ENCODE data around the gene TUBB4B. TPM values are rescaled to one million over a fixed set of nuclear protein-coding genes. Genes with fewer than 3 reads are reported as not detected.
A peak's percentile ranks its signal among the peaks of the same experiment; 100 is the strongest.

TUBB4B gene
- total RNA-seq, 3 donors from 2014 or later, result 286 to 379 (median 332) TPM

- Histone ChIP-seq H3K4me1 (ENCODE audit: low read depth) (peaks cover 43% of the 10 kb centered on the region), H3K9me3 (no peaks in the 10 kb centered on the region), H3K4me3 (no peak overlapping the region), H3K36me3 (ENCODE audit: low read depth) (no peaks in the 10 kb centered on the region)
- DNase-seq, result no peak
- intact Hi-C loops (cut with DNase I, micrococcal nuclease), result loop anchor here (5.0 kb wide), 1 partner anchor 118 kb away; no protein-coding TSS in a partner anchor
- TF ChIP-seq, protein P1, sequence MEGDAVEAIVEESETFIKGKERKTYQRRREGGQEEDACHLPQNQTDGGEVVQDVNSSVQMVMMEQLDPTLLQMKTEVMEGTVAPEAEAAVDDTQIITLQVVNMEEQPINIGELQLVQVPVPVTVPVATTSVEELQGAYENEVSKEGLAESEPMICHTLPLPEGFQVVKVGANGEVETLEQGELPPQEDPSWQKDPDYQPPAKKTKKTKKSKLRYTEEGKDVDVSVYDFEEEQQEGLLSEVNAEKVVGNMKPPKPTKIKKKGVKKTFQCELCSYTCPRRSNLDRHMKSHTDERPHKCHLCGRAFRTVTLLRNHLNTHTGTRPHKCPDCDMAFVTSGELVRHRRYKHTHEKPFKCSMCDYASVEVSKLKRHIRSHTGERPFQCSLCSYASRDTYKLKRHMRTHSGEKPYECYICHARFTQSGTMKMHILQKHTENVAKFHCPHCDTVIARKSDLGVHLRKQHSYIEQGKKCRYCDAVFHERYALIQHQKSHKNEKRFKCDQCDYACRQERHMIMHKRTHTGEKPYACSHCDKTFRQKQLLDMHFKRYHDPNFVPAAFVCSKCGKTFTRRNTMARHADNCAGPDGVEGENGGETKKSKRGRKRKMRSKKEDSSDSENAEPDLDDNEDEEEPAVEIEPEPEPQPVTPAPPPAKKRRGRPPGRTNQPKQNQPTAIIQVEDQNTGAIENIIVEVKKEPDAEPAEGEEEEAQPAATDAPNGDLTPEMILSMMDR (IDR thresholded peaks at IDR 0.05), result no peak
- ATAC-seq, result no peak
These were observed 6.2 kb upstream of the TUBB4B start for GRCh38 chr9:137234758-137235423.

DNA sequence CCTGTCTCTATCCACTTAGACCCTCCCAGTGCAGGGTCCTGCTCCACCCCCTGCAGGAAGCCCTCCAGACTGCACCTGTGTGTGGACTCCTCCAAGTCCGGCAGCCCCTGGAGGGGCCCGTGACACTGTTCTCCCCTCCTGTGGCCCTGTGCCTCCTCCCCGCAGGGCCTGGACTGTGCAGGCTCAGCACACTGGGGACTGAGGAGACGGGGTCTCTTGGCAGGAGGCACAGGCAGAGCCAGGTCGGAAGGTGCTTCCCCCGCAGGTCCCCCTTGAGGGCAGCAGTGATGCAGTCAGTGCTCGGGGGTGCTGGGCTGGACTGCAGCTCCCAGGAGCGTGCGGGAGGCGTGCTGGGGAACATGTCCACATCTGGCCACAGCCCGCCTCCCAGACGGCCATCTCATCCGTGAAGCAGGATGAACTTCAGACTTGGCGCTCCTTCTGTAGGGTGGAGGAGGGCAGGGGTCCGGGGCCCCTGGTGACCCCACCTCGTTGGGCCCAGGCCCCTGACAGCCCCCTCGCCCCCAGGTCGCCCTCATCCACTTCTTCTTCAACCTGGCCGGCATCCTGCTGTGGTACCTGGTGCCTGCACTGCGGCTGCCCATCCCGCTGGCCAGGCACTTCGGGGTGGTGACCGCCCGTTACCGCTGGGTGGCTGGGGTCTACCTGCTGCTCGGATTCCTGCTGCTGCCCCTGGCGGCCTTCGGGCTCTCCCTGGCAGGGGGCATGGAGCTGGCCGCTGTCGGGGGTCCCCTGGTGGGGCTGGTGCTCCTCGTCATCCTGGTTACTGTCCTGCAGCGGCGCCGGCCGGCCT is 5.5 kb upstream of the TUBB4B start:
- no peak overlapping the region for H3K4me3 ChIP-seq
- H3K36me3 ChIP-seq (ENCODE audit: low read depth), result no peaks in the 10 kb centered on the region
- no peak for ATAC-seq
- intact Hi-C loops (cut with DNase I, micrococcal nuclease), result loop anchor here (5.0 kb wide), 1 partner anchor 118 kb away; no protein-coding TSS in a partner anchor
- peak in 1 of 3 donors; percentile 19 for DNase-seq
- no peaks in the 10 kb centered on the region for H3K9me3 ChIP-seq
- H3K4me1 ChIP-seq (ENCODE audit: low read depth), result peaks cover 41% of the 10 kb centered on the region
- TF ChIP-seq, protein P1 (IDR thresholded peaks at IDR 0.05), result no peak

DNA sequence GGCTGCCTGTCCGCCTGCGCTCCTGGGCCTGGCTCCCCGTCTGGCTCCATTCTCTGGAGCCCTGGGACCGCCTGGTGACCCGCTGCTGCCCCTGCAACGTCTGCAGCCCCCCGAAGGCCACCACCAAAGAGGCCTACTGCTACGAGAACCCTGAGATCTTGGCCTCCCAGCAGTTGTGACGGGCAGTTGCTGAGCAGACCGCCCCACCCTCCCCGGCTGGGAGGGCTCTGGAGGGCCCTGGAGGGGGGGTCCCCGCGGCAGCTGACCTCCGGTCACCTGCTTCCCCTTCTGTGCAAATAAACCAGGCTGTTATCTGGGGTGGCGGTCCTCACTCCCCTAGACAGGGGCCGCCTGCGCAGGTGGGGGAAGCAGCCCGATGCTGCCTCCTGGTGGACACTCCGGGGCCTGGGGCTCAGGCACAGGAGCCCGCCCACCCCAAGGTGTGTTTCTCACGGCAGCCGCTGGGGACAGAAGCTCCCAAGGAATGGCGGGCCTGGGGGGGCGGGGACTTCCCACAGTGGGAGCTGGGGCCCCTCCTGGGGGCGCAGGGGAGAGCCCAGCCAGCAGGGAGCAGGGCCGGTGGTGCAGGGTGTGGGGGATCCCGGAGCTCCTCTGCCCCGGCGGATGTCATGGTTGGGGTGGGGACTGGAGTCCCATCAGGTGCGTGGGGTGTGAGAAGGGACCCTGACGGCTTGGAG is 4.7 kb upstream of the TUBB4B start:
- H3K4me3 ChIP-seq, result no peak overlapping the region
- H3K9me3 ChIP-seq, result no peaks in the 10 kb centered on the region
- DNase-seq (peak; percentile 92 to 96 (median 93)), ATAC-seq (peak; percentile 51)
- peaks cover 46% of the 10 kb centered on the region for H3K4me1 ChIP-seq (ENCODE audit: low read depth)
- H3K36me3 ChIP-seq (ENCODE audit: low read depth), result peaks cover 4% of the 10 kb centered on the region
- intact Hi-C loops (cut with DNase I, micrococcal nuclease), result loop anchor here (5.0 kb wide), 1 partner anchor 119 kb away; no protein-coding TSS in a partner anchor
- TF ChIP-seq, protein P1 (IDR thresholded peaks at IDR 0.05), result peak; percentile 99

- TF ChIP-seq, protein P1 (IDR thresholded peaks at IDR 0.05), result no peak
- Histone ChIP-seq H3K9me3 (no peaks in the 10 kb centered on the region), H3K4me1 (ENCODE audit: low read depth) (peaks cover 46% of the 10 kb centered on the region), H3K36me3 (ENCODE audit: low read depth) (peaks cover 4% of the 10 kb centered on the region), H3K4me3 (no peak overlapping the region)
- ATAC-seq (no peak), DNase-seq (peak in 1 of 3 donors; percentile 23)
- intact Hi-C loops (cut with DNase I, micrococcal nuclease), result loop anchor here (5.0 kb wide), 1 partner anchor 120 kb away; no protein-coding TSS in a partner anchor
These were observed 4.1 kb upstream of the TUBB4B start for GRCh38 chr9:137236936-137237421.
